Measurements from ENCODE around the gene RAB6B.

GRCh38 chr3:133910422-133910821 lies 14.7 kb upstream of the RAB6B start:
- TF ChIP-seq CTCF (IDR thresholded peaks at IDR 0.05; ENCODE audit: low read depth, low read length) (no peak), EZH2phosphoT487 (IDR thresholded peaks at IDR 0.05; ENCODE audit: low read depth) (no peak)

All from OCI-LY3 (cell line).